Right lobe of liver (tissue), 6 donors: ENCODE data around the gene JAZF1. TPM values are rescaled to one million over a fixed set of nuclear protein-coding genes. Genes with fewer than 3 reads are reported as not detected.
"Not testable (repeated sequence)": the region's sequence is repeated elsewhere in the genome, so short reads cannot be mapped to it uniquely, and the experiment has no call there.

Experiments
- ATAC-seq, 4 donors: fragments of 200-7000 bp; cut with Tn5 transposase; one replicate each; pipeline ENCODE4 v1.9.1; 2020; ENCODE audit warnings: mild to moderate bottlenecking in 4 of 4, moderate library complexity in 4 of 4
- DNase-seq, 3 donors: peaks; one replicate each; pipeline ENCODE4 v3.0.0-alpha.2; 2020
- H3K27ac ChIP-seq, 3 donors: fragments of 200-600 bp; one replicate each; pipeline ENCODE4 v1.8.0; 2022
- H3K27me3 ChIP-seq, 2 donors: fragments of 200-600 bp; one replicate each; pipeline ENCODE4 v1.8.0; 2022
- H3K36me3 ChIP-seq, 4 donors: fragments of 200-600 bp; sonication (generic) in 1 of 4; one replicate each; pipeline versions ENCODE4 v1.5.1 to v1.8.0; 2017 to 2022; ENCODE audit warnings: control low read depth in 1 of 4
- H3K4me1 ChIP-seq, 4 donors: fragments of 200-600 bp; sonication (generic) in 1 of 4; one replicate each; pipeline versions ENCODE4 v1.5.1 to v1.8.0; 2017 to 2022; ENCODE audit warnings: control low read depth in 1 of 4
- H3K4me3 ChIP-seq, 3 donors: fragments of 200-600 bp; one replicate each; pipeline ENCODE4 v1.8.0; 2022
- H3K9me3 ChIP-seq, 4 donors: fragments of 200-600 bp; sonication (generic) in 1 of 4; one replicate each; pipeline versions ENCODE4 v1.5.1 to v1.8.0; 2017 to 2022; ENCODE audit warnings: control low read depth in 1 of 4
- CTCF ChIP-seq, 4 donors: fragments of 200-600 bp in 3 of 4; fragments of 450-650 bp in 1 of 4; IDR thresholded peaks; one replicate each; pipeline versions ENCODE4 v1.5.1 to v1.8.0; 2016 to 2022; ENCODE audit warnings: antibody characterized with exemption in 4 of 4, mild to moderate bottlenecking in 2 of 4
- POLR2A ChIP-seq: fragments of 450-650 bp; IDR thresholded peaks from one replicate; pipeline ENCODE4 v1.6.1; 2017; ENCODE audit warnings: antibody characterized with exemption, mild to moderate bottlenecking
- WGBS: methylation state at CpG from one replicate; pipeline ENCODE4 v1.1.6; 2018; ENCODE audit warnings: low coverage, low lambda C conversion rate; ENCODE audit not compliant: insufficient coverage; ENCODE audit errors: missing lambda C conversion rate; 5-methylcytosine and 5-hydroxymethylcytosine counted together
- intact Hi-C, 2 donors: fragments of 100-400 bp; cut with DNase I; formaldehyde crosslinking; loops; one replicate each; pipeline versions ENCODE4 v1.11.2 to v1.14.1; 2022
- total RNA-seq, 6 experiments: library from RNA; depleted of rRNA in 2 of 6; stranded (reverse); fragments of >200 nt in 2 of 6; fragmentation: NEBNext Ultra II Directional in 3 of 6; extraction: Animal tissue kit (Norgen Biotek cat#: 25700) in 3 of 6; gene quantifications; one replicate each; pipeline versions ENCODE4 v1.1.0 to v1.2.4, GENCODE V29; 2016 to 2023
- donor health status: DM: no; HTN: yes; CAD: no.
- donor health status: DM: no; HTN: no; CAD: no.
- donor health status: DM: no; HTN: no; CAD: no.
- donor health status: DM: no; HTN: yes; CAD: no.
- donor health status: DM: no; HTN: yes; CAD: no.

The JAZF1 gene
- total RNA-seq, 6 experiments from 2014 or later, result 4.8 to 20.9 (median 6.9) TPM

GRCh38 chr7:27890205-27890849, 290.3 kb downstream of the JAZF1 start:
- H3K36me3 ChIP-seq, result no peaks in the 10 kb centered on the region
- H3K27ac ChIP-seq, result no peak overlapping the region
- no peaks in the 10 kb centered on the region for H3K9me3 ChIP-seq
- peaks cover 0 to 9% (median 0%) of the 10 kb centered on the region in 4 donors for H3K4me1 ChIP-seq
- intact Hi-C loops, result no loop called here
- ATAC-seq (peak; percentile 40 to 64 (median 50)), DNase-seq (no peak)
- no peak overlapping the region for H3K4me3 ChIP-seq
- no peaks in the 10 kb centered on the region for H3K27me3 ChIP-seq
- TF ChIP-seq CTCF (IDR thresholded peaks at IDR 0.05) (no peak), POLR2A (no peak)
- 14% methylated on average over 1 of the region's 1 CpG for WGBS

GRCh38 chr7:27889800-27890199, 290.8 kb downstream of the JAZF1 start:
- ATAC-seq (no peak), DNase-seq (no peak)
- no peak overlapping the region for H3K4me3 ChIP-seq
- H3K4me1 ChIP-seq, result peaks cover 0 to 11% (median 0%) of the 10 kb centered on the region in 4 donors
- H3K36me3 ChIP-seq, result no peaks in the 10 kb centered on the region
- H3K27me3 ChIP-seq, result no peaks in the 10 kb centered on the region
- no peaks in the 10 kb centered on the region for H3K9me3 ChIP-seq
- intact Hi-C loops, result no loop called here
- 80% methylated on average over 3 of the region's 3 CpGs for WGBS
- no peak overlapping the region for H3K27ac ChIP-seq
- TF ChIP-seq POLR2A, result no peak
- no peak for TF ChIP-seq CTCF (IDR thresholded peaks at IDR 0.05)

GRCh38 chr7:27888736-27889135, 291.9 kb downstream of the JAZF1 start:
- no peak for DNase-seq
- WGBS, result 89% methylated on average over 5 of the region's 5 CpGs
- TF ChIP-seq CTCF (IDR thresholded peaks at IDR 0.05) (no peak), POLR2A (no peak)
- no peaks in the 10 kb centered on the region for H3K36me3 ChIP-seq
- intact Hi-C loops, result no loop called here
- H3K4me1 ChIP-seq, result peaks cover 0 to 11% (median 0%) of the 10 kb centered on the region in 4 donors
- no peaks in the 10 kb centered on the region for H3K27me3 ChIP-seq
- no peak for ATAC-seq
- H3K9me3 ChIP-seq, result no peaks in the 10 kb centered on the region
- H3K27ac ChIP-seq, result no peak overlapping the region
- H3K4me3 ChIP-seq, result no peak overlapping the region

GRCh38 chr7:27886710-27887109, 293.9 kb downstream of the JAZF1 start:
- WGBS, result 85% methylated on average over 3 of the region's 3 CpGs

GRCh38 chr7:27885652-27886051, 294.9 kb downstream of the JAZF1 start:
- no peaks in the 10 kb centered on the region for H3K9me3 ChIP-seq
- H3K36me3 ChIP-seq, result no peaks in the 10 kb centered on the region
- DNase-seq (no peak), ATAC-seq (peak; percentile 47 to 80 (median 60))
- peaks cover 0 to 11% (median 0%) of the 10 kb centered on the region in 4 donors for H3K4me1 ChIP-seq
- WGBS, result 81% methylated on average over 2 of the region's 2 CpGs
- no peak overlapping the region for H3K27ac ChIP-seq
- H3K4me3 ChIP-seq, result no peak overlapping the region
- intact Hi-C loops, result no loop called here
- no peak for TF ChIP-seq POLR2A
- TF ChIP-seq CTCF (IDR thresholded peaks at IDR 0.05), result no peak
- no peaks in the 10 kb centered on the region for H3K27me3 ChIP-seq

More at GRCh38 chr7:27886710-27887109, 293.9 kb downstream of the JAZF1 start:
- H3K27me3 ChIP-seq, H3K27ac ChIP-seq, ATAC-seq, H3K36me3 ChIP-seq, H3K4me3 ChIP-seq, DNase-seq, H3K9me3 ChIP-seq, intact Hi-C loops: not testable (repeated sequence)
- H3K4me1 ChIP-seq, result peaks cover 0 to 11% (median 0%) of the 10 kb centered on the region in 4 donors
